BE2C (cell line): Measurements from ENCODE around the gene MEX3D.

ENCODE experiments used
- DNase-seq: peaks from one replicate; pipeline ENCODE4 v3.0.0-alpha.2; 2020
- H3K27me3 ChIP-seq: fragments of 250-450 bp; sonication (Bioruptor Pico); 2 replicates; pipeline ENCODE4 v1.5.1; 2020; ENCODE audit warnings: mild to moderate bottlenecking
- H3K36me3 ChIP-seq: fragments of 250-450 bp; sonication (Bioruptor Pico); 2 replicates; pipeline ENCODE4 v1.5.1; 2020; ENCODE audit warnings: mild to moderate bottlenecking
- H3K4me1 ChIP-seq: fragments of 250-450 bp; sonication (Bioruptor Pico); 2 replicates; pipeline ENCODE4 v1.5.1; 2020
- H3K4me3 ChIP-seq: 2 replicates; pipeline ENCODE4 v1.5.1; 2011; ENCODE audit warnings: low read depth, low read length
- H3K9me3 ChIP-seq: fragments of 250-450 bp; sonication (Bioruptor Pico); 2 replicates; pipeline ENCODE4 v1.5.1; 2020
- CTCF ChIP-seq: IDR thresholded peaks from 2 replicates; pipeline ENCODE4 v1.5.1; 2012; ENCODE audit warnings: mild to moderate bottlenecking, low read depth, low read length

Gene MEX3D

GRCh38 chr19:1580957-1581356, 12.8 kb upstream of the MEX3D start:
- H3K36me3 ChIP-seq: peaks cover 90% of the 10 kb centered on the region
- H3K4me3 ChIP-seq: no peak overlapping the region
- DNase-seq: no peak
- H3K9me3 ChIP-seq: no peaks in the 10 kb centered on the region
- TF ChIP-seq CTCF: no peak
- no peaks in the 10 kb centered on the region for H3K27me3 ChIP-seq
- H3K4me1 ChIP-seq: no peaks in the 10 kb centered on the region

- TF ChIP-seq CTCF: no peak
- Histone ChIP-seq H3K27me3 (no peaks in the 10 kb centered on the region), H3K4me3 (no peak overlapping the region), H3K36me3 (peaks cover 87% of the 10 kb centered on the region), H3K9me3 (no peaks in the 10 kb centered on the region), H3K4me1 (no peaks in the 10 kb centered on the region)
- no peak for DNase-seq
Observed at GRCh38 chr19:1580382-1580781, 12.3 kb upstream of the MEX3D start.

GRCh38 chr19:1579222-1579621, 11.1 kb upstream of the MEX3D start:
- H3K9me3 ChIP-seq: no peaks in the 10 kb centered on the region
- no peaks in the 10 kb centered on the region for H3K27me3 ChIP-seq
- peaks cover 80% of the 10 kb centered on the region for H3K36me3 ChIP-seq
- H3K4me3 ChIP-seq: no peak overlapping the region
- H3K4me1 ChIP-seq: no peaks in the 10 kb centered on the region
- DNase-seq: no peak
- no peak for TF ChIP-seq CTCF

- Histone ChIP-seq H3K4me1 (no peaks in the 10 kb centered on the region), H3K36me3 (peaks cover 71% of the 10 kb centered on the region), H3K9me3 (no peaks in the 10 kb centered on the region), H3K27me3 (no peaks in the 10 kb centered on the region), H3K4me3 (no peak overlapping the region)
- TF ChIP-seq CTCF: no peak
- no peak for DNase-seq
Observed at GRCh38 chr19:1577929-1578618, 9.9 kb upstream of the MEX3D start.

- Histone ChIP-seq H3K4me3 (no peak overlapping the region), H3K36me3 (peaks cover 64% of the 10 kb centered on the region), H3K9me3 (no peaks in the 10 kb centered on the region), H3K27me3 (no peaks in the 10 kb centered on the region), H3K4me1 (no peaks in the 10 kb centered on the region)
- no peak for DNase-seq
- no peak for TF ChIP-seq CTCF
Observed at GRCh38 chr19:1577090-1577928, 9.2 kb upstream of the MEX3D start.
